ENCODE results near the gene SMAP2.

- no peak for TF ChIP-seq POLR2A (IDR thresholded peaks at IDR 0.05)
- no peak for TF ChIP-seq CTCF (IDR thresholded peaks at IDR 0.05)
Observed at GRCh38 chr1:40384887-40385286, 11.4 kb downstream of the SMAP2 start.

Measured in right lobe of liver (tissue), 4 donors.